ENCODE measurements around the gene ZFYVE28.

ZFYVE28 gene

GRCh38 chr4:2408401-2408958 lies 10.0 kb downstream of the ZFYVE28 start:
- H3K4me3 ChIP-seq (ENCODE audit: low read depth, low read length): no peak overlapping the region
- in situ Hi-C loops (cut with HindIII; ENCODE audit: low sequenced_read_pairs): no loop called here
- DNase-seq (ENCODE audit: low read depth, low spot score): no peak
- TF ChIP-seq CTCF (IDR thresholded peaks at IDR 0.05; ENCODE audit: low read depth, low read length): no peak

- TF ChIP-seq CTCF (IDR thresholded peaks at IDR 0.05; ENCODE audit: low read depth, low read length): no peak
- no peak for DNase-seq (ENCODE audit: low read depth, low spot score)
- in situ Hi-C loops (cut with HindIII; ENCODE audit: low sequenced_read_pairs): no loop called here
- H3K4me3 ChIP-seq (ENCODE audit: low read depth, low read length): no peak overlapping the region
These were observed 10.5 kb downstream of the ZFYVE28 start for GRCh38 chr4:2407991-2408342.

GRCh38 chr4:2406920-2407319 lies 11.5 kb downstream of the ZFYVE28 start:
- in situ Hi-C loops (cut with HindIII; ENCODE audit: low sequenced_read_pairs): no loop called here
- no peak for DNase-seq (ENCODE audit: low read depth, low spot score)
- no peak overlapping the region for H3K4me3 ChIP-seq (ENCODE audit: low read depth, low read length)
- no peak for TF ChIP-seq CTCF (IDR thresholded peaks at IDR 0.05; ENCODE audit: low read depth, low read length)

- TF ChIP-seq CTCF (IDR thresholded peaks at IDR 0.05; ENCODE audit: low read depth, low read length): no peak
- in situ Hi-C loops (cut with HindIII; ENCODE audit: low sequenced_read_pairs): no loop called here
- no peak overlapping the region for H3K4me3 ChIP-seq (ENCODE audit: low read depth, low read length)
- DNase-seq (ENCODE audit: low read depth, low spot score): no peak
These were observed 12.0 kb downstream of the ZFYVE28 start for GRCh38 chr4:2406406-2406805.

- DNase-seq (ENCODE audit: low read depth, low spot score): no peak
- no peak overlapping the region for H3K4me3 ChIP-seq (ENCODE audit: low read depth, low read length)
- in situ Hi-C loops (cut with HindIII; ENCODE audit: low sequenced_read_pairs): no loop called here
- TF ChIP-seq CTCF (IDR thresholded peaks at IDR 0.05; ENCODE audit: low read depth, low read length): no peak
These were observed 15.5 kb downstream of the ZFYVE28 start for GRCh38 chr4:2402941-2403340.

GRCh38 chr4:2402048-2402842 lies 16.2 kb downstream of the ZFYVE28 start:
- peak; percentile 32 for DNase-seq (ENCODE audit: low read depth, low spot score)
- in situ Hi-C loops (cut with HindIII; ENCODE audit: low sequenced_read_pairs): no loop called here
- H3K4me3 ChIP-seq (ENCODE audit: low read depth, low read length): peak overlapping the region; percentile 15
- TF ChIP-seq CTCF (IDR thresholded peaks at IDR 0.05; ENCODE audit: low read depth, low read length): peak; percentile 5
